GM13977 (cell line): ENCODE results near the gene ABHD12.

ENCODE experiments used
- DNase-seq: peaks from one replicate; pipeline ENCODE4 v3.0.0; 2012; ENCODE audit warnings: low spot score
- in situ Hi-C: fragments of 300-500 bp; cut with MboI; formaldehyde crosslinking; loops from one replicate; pipeline ENCODE4 v1.12.0; 2022; ENCODE audit warnings: low sequenced_read_pairs, low pct_unique_long_range_greater_than_20kb, mixed read lengths, inconsistent platforms; ENCODE audit not compliant: unreplicated experiment
- TF ChIP-seq, protein P1 (sequence below): IDR thresholded peaks from 2 replicates; pipeline ENCODE4 v1.5.1; 2012; ENCODE audit warnings: mild to moderate bottlenecking, control low read depth; ENCODE audit not compliant: insufficient read depth; ENCODE audit errors: extremely low read depth, missing control alignments

ABHD12 gene

DNA sequence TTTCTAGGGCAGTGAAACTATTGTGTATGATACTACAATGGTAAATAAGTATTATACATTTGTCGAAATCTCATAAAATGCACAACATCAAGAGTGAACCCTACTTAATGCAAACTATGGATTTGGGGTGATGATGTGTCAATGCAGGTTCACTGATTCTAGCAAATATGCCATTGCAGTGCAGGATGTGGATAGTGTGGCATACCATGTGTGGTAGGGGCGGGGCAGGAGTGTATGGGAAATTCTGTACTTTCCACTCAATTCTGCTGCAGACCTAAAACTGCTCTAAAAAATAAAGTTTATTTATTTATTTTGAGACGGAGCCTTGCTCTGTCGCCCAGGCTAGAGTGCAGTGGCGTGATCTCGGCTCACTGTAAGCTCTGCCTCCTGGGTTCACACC is 44.3 kb downstream of the ABHD12 start:
- in situ Hi-C loops, result no loop called here
- DNase-seq, result no peak
- TF ChIP-seq, protein P1, sequence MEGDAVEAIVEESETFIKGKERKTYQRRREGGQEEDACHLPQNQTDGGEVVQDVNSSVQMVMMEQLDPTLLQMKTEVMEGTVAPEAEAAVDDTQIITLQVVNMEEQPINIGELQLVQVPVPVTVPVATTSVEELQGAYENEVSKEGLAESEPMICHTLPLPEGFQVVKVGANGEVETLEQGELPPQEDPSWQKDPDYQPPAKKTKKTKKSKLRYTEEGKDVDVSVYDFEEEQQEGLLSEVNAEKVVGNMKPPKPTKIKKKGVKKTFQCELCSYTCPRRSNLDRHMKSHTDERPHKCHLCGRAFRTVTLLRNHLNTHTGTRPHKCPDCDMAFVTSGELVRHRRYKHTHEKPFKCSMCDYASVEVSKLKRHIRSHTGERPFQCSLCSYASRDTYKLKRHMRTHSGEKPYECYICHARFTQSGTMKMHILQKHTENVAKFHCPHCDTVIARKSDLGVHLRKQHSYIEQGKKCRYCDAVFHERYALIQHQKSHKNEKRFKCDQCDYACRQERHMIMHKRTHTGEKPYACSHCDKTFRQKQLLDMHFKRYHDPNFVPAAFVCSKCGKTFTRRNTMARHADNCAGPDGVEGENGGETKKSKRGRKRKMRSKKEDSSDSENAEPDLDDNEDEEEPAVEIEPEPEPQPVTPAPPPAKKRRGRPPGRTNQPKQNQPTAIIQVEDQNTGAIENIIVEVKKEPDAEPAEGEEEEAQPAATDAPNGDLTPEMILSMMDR, result no peak

DNA sequence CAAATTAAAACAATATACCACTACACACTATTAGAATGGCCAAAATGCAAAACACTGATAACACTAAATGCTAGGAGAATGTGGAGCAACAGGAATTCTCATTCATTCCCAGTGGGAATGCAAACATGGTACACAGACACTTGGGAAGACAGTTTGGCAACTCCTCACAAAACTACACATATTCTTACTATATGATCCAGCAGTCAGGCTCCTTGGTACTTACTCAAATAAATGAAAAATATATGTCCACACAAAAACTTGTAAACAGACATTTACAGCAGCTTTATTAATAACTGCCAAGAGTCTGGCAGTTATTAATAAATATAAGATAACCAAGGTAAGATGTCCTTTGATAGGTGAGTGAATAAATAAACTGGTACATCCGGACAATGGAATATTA is 44.9 kb downstream of the ABHD12 start:
- TF ChIP-seq, protein P1, result no peak
- DNase-seq, result no peak
- in situ Hi-C loops, result no loop called here

DNA sequence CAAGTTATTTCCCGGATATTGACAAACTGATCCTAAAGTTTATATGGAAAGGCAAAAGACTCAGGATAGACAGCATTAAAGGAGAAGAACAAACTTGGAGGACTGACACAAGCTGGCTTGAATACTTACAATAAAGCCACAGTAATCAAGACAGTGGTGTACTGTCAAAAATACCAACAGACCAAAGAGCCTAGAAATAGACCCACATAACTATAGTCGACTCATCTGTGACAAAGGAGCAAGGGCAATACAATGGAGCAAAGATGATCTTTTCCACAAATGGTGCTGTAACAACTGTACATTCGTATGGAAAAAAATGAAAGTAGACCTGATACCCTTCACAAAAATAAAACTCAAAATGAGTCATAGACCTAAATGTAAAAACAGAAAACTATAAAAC is 46.0 kb downstream of the ABHD12 start:
- TF ChIP-seq, protein P1, result no peak
- in situ Hi-C loops, result no loop called here

DNA sequence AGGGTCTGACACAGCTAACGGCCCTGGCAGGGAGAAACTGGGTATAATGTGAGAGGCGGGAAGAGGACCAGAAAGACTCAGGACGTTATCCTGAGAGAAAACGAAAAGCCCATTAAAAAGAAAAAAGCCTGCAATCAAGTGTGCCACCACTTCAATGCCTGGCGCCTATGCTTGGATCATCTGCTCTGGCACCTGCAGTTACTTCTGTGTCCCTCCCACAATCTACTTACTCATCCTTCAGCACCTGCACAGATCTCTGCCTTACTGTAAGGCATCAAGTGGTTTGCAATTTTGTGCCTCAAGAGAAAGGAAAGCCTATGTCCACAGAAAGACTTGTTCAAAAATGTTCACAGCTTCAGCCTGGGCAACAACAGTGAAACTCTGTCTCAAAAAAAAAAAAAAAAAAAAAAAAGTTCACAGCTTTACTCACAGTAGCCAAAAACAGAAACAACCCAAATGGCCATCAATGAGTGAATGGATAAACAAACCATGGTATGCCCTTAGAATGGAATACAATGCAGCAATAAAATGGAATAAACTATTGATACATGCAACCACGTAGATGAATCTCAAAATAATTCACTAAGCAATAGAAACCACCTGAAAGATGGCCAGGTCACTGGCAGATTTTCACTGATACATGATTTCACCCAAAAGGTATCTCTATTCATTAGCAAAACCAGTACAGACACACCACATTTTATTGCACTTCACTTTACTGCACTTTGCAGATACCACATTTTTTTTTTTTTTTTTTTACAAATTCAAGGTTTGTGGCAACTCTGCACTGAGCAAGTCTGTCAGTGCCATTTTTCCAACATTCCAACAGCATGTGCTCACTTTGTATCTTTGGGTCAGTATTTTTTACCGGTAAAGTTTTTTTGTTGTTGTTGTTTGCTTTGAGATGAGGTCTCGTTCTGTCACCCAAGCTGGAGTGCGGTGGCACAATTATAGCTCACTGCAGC is 48.6 kb downstream of the ABHD12 start:
- DNase-seq, result no peak
- in situ Hi-C loops, result no loop called here
- TF ChIP-seq, protein P1, result no peak

More for the DNA sequence above, 46.0 kb downstream of the ABHD12 start:
- DNase-seq, result no peak

DNA sequence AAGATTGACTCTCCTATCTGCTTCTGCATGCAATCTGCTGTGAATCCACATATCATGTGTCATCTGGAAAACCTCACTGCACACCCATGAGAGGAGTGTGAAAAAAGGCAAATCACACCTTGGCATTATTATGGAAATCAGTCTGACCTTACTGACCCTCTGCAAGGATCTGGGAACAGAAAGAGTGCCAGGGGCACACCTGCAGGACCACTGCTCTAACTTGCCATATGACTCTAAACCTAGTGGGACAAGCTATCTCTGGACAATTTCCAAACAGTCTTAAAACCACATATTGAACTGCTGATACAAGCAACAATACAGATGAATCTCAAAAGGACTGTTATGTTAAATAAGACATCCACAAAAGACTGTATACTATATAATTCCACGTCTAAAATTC is 50.3 kb downstream of the ABHD12 start:
- in situ Hi-C loops, result no loop called here
- DNase-seq, result no peak
- TF ChIP-seq, protein P1, result no peak

DNA sequence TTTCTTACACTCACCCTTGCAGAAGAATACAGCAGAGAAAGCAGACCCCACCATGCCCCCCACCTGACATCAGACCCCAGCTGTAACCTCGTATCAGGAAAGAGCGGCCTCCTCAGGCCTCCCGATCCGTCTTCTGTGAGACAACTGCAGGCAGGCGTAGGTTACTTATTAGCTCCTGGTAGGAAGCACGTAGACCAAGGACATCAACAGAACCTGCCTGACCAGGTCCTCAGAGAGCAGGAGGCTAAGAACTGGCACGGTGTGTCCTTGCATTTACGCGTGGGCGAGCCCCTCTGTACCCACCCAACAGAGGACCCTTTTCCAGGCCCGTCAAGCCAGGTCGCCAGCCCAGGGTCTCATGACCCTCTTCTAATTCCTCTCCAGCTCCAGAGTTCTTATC is 51.0 kb downstream of the ABHD12 start:
- TF ChIP-seq, protein P1, result no peak
- in situ Hi-C loops, result no loop called here
- DNase-seq, result no peak
